GM23248 (cell line): ENCODE results near the gene MDP1. TPM values are rescaled to one million over a fixed set of nuclear protein-coding genes. Genes with fewer than 3 reads are reported as not detected.

Source experiments
- DNase-seq: peaks from one replicate; pipeline ENCODE4 v3.0.0-alpha.2; 2015
- H2AFZ ChIP-seq: fragments of 200-600 bp; sonication (generic); 2 replicates; pipeline ENCODE4 v1.6.1; 2016; ENCODE audit warnings: antibody characterized with exemption
- H3F3A ChIP-seq: fragments of 200-600 bp; sonication (generic); 2 replicates; pipeline ENCODE4 v1.6.1; 2016; ENCODE audit warnings: mild to moderate bottlenecking, antibody characterized with exemption, mixed run types; ENCODE audit not compliant: insufficient read depth
- H3K27ac ChIP-seq: fragments of 200-600 bp; sonication (generic); 2 replicates; pipeline ENCODE4 v1.5.1; 2016; ENCODE audit warnings: mild to moderate bottlenecking
- H3K27me3 ChIP-seq: fragments of 200-600 bp; sonication (generic); replicated peaks from 2 replicates; pipeline ENCODE4 v1.6.1; 2016; ENCODE audit warnings: mild to moderate bottlenecking; ENCODE audit not compliant: insufficient read depth
- H3K36me3 ChIP-seq: fragments of 200-600 bp; sonication (generic); 2 replicates; pipeline ENCODE4 v1.6.1; 2016; ENCODE audit warnings: low read depth, mild to moderate bottlenecking
- H3K4me1 ChIP-seq: fragments of 200-600 bp; sonication (generic); 2 replicates; pipeline ENCODE4 v1.6.1; 2016; ENCODE audit warnings: mild to moderate bottlenecking; ENCODE audit not compliant: insufficient read depth
- H3K4me2 ChIP-seq: fragments of 200-600 bp; sonication (generic); one replicate; pipeline ENCODE4 v1.6.1; 2016; ENCODE audit warnings: mild to moderate bottlenecking; ENCODE audit not compliant: unreplicated experiment
- H3K4me3 ChIP-seq: fragments of 200-600 bp; sonication (generic); 2 replicates; pipeline ENCODE4 v1.5.1; 2016; ENCODE audit warnings: mild to moderate bottlenecking
- H3K79me2 ChIP-seq: fragments of 200-600 bp; sonication (generic); 2 replicates; pipeline ENCODE4 v1.6.1; 2016; ENCODE audit warnings: mild to moderate bottlenecking; ENCODE audit not compliant: insufficient read depth
- H3K9ac ChIP-seq: fragments of 200-600 bp; sonication (generic); 2 replicates; pipeline ENCODE4 v1.6.1; 2016; ENCODE audit warnings: mild to moderate bottlenecking
- H3K9me2 ChIP-seq: fragments of 200-600 bp; sonication (generic); 2 replicates; pipeline ENCODE4 v1.6.1; 2016; ENCODE audit warnings: mixed run types, mild to moderate bottlenecking, moderate library complexity; ENCODE audit not compliant: insufficient read depth
- H3K9me3 ChIP-seq: fragments of 200-600 bp; sonication (generic); one replicate; pipeline ENCODE4 v1.6.1; 2017; ENCODE audit warnings: low read depth
- H4K20me1 ChIP-seq: fragments of 200-600 bp; sonication (generic); 2 replicates; pipeline ENCODE4 v1.6.0; 2016; ENCODE audit not compliant: insufficient read depth
- EZH2 ChIP-seq: fragments of 200-600 bp; sonication (generic); IDR thresholded peaks from 2 replicates; pipeline ENCODE4 v1.6.1; 2018; ENCODE audit warnings: antibody characterized with exemption, mild to moderate bottlenecking; ENCODE audit not compliant: insufficient read depth, poor library complexity, severe bottlenecking
- EZH2phosphoT487 ChIP-seq: fragments of 200-600 bp; sonication (generic); IDR thresholded peaks from 2 replicates; pipeline ENCODE4 v1.6.1; 2018; ENCODE audit warnings: antibody characterized with exemption, moderate library complexity, mild to moderate bottlenecking, low read depth; ENCODE audit not compliant: insufficient read depth
- whole genome bisulfite sequencing, 2 experiments: methylation state at CpG; one replicate each; pipeline ENCODE4 v1.1.6; 2015 to 2017; ENCODE audit warnings: low lambda C conversion rate in 2 of 2, low coverage in 1 of 2; ENCODE audit errors: missing lambda C conversion rate in 2 of 2; 5-methylcytosine and 5-hydroxymethylcytosine counted together
- in situ Hi-C: fragments of 300-500 bp; cut with MboI; formaldehyde crosslinking; loops from 2 replicates; pipeline ENCODE4 v1.15.0; 2020
- polyA plus RNA-seq: library from polyadenylated mRNA; unstranded; fragments of >200 nt; fragmentation: Nextera tagmentation; extraction: Ambion mirVana; gene quantifications from 2 replicates; pipeline ENCODE4 v1.2.1, GENCODE V29; 2016
- total RNA-seq: library from RNA; depleted of rRNA; stranded (reverse); fragments of >200 nt; shearing (Covaris generic); gene quantifications from 2 replicates; pipeline ENCODE4 v1.2.3, GENCODE V29; 2014

Gene MDP1
- total and polyA plus RNA-seq, 2 experiments from 2014 or later, result 8.2 to 23.3 TPM

GRCh38 chr14:24179961-24180796, 35.7 kb downstream of the MDP1 start:
- no peak for TF ChIP-seq EZH2phosphoT487
- TF ChIP-seq EZH2, result no peak
- Histone ChIP-seq H3K27me3 (no peaks in the 10 kb centered on the region), H2AFZ (no peak overlapping the region)

GRCh38 chr14:24179294-24179960, 36.4 kb downstream of the MDP1 start:
- Histone ChIP-seq H3K9me3 (no peaks in the 10 kb centered on the region), H3K4me1 (peaks cover 9% of the 10 kb centered on the region; the same call in 1 of the 2 replicates), H3K4me2 (peak overlapping the region; percentile 21), H3K79me2 (no peaks in the 10 kb centered on the region), H3F3A (peaks cover 22% of the 10 kb centered on the region), H4K20me1 (no peaks in the 10 kb centered on the region), H3K9me2 (no peaks in the 10 kb centered on the region), H3K36me3 (peaks cover 28% of the 10 kb centered on the region; the same call in 1 of the 2 replicates), H3K9ac (peak overlapping the region; percentile 68), H3K27me3 (no peaks in the 10 kb centered on the region), H3K27ac (peak overlapping the region; percentile 86), H3K4me3 (no peak overlapping the region), H2AFZ (no peak overlapping the region)
- 83 to 87% methylated on average over 12 to 14 of the region's 14 CpGs for WGBS, 2 experiments
- DNase-seq, result no peak
- in situ Hi-C loops, result no loop called here
- TF ChIP-seq EZH2 (no peak), EZH2phosphoT487 (no peak)

More at GRCh38 chr14:24179961-24180796, 35.7 kb downstream of the MDP1 start:
- Histone ChIP-seq H3K4me2 (peak overlapping the region; percentile 21), H3F3A (peaks cover 22% of the 10 kb centered on the region), H3K9me2 (no peaks in the 10 kb centered on the region), H3K4me1 (peaks cover 9% of the 10 kb centered on the region; the same call in 1 of the 2 replicates), H3K4me3 (no peak overlapping the region), H3K27ac (peak overlapping the region; percentile 86), H3K9me3 (no peaks in the 10 kb centered on the region), H3K36me3 (peaks cover 28% of the 10 kb centered on the region; the same call in 1 of the 2 replicates), H3K9ac (peak overlapping the region; percentile 68), H3K79me2 (no peaks in the 10 kb centered on the region), H4K20me1 (no peaks in the 10 kb centered on the region)
- in situ Hi-C loops, result no loop called here
- peak; percentile 92 for DNase-seq
- WGBS, 2 experiments, result 51 to 56% methylated on average over 17 to 18 of the region's 18 CpGs

GRCh38 chr14:24178399-24179178, 37.3 kb downstream of the MDP1 start:
- Histone ChIP-seq H3F3A (peaks cover 22% of the 10 kb centered on the region), H3K4me2 (no peak overlapping the region), H3K9me2 (no peaks in the 10 kb centered on the region), H3K9me3 (no peaks in the 10 kb centered on the region), H3K36me3 (peaks cover 28% of the 10 kb centered on the region; the same call in 1 of the 2 replicates), H3K4me1 (peaks cover 9% of the 10 kb centered on the region; the same call in 1 of the 2 replicates), H2AFZ (no peak overlapping the region), H3K4me3 (no peak overlapping the region), H3K79me2 (no peaks in the 10 kb centered on the region), H3K9ac (no peak overlapping the region), H3K27me3 (no peaks in the 10 kb centered on the region), H4K20me1 (no peaks in the 10 kb centered on the region), H3K27ac (no peak overlapping the region)
- in situ Hi-C loops, result no loop called here
- WGBS, 2 experiments, result 93% methylated on average over 12 of the region's 12 CpGs
- no peak for DNase-seq
- TF ChIP-seq EZH2, result no peak

GRCh38 chr14:24177891-24178290, 38.0 kb downstream of the MDP1 start:
- Histone ChIP-seq H3K9me3 (no peaks in the 10 kb centered on the region), H3K4me1 (peaks cover 9% of the 10 kb centered on the region; the same call in 1 of the 2 replicates), H4K20me1 (no peaks in the 10 kb centered on the region), H3K4me2 (no peak overlapping the region), H3F3A (peaks cover 22% of the 10 kb centered on the region), H3K27ac (no peak overlapping the region), H3K9me2 (no peaks in the 10 kb centered on the region), H3K79me2 (no peaks in the 10 kb centered on the region), H3K9ac (no peak overlapping the region), H2AFZ (no peak overlapping the region), H3K4me3 (no peak overlapping the region), H3K36me3 (peaks cover 28% of the 10 kb centered on the region; the same call in 1 of the 2 replicates), H3K27me3 (no peaks in the 10 kb centered on the region)
- TF ChIP-seq EZH2 (no peak), EZH2phosphoT487 (no peak)
- no peak for DNase-seq
- 89 to 94% methylated on average over 14 of the region's 14 CpGs for WGBS, 2 experiments
- in situ Hi-C loops, result no loop called here
